Keratinocyte (primary cell): ENCODE results near the gene FAM240A. TPM values are rescaled to one million over a fixed set of nuclear protein-coding genes. Genes with fewer than 3 reads are reported as not detected.
"Not testable (repeated sequence)": the region's sequence is repeated elsewhere in the genome, so short reads cannot be mapped to it uniquely, and the experiment has no call there.

Experiments
- DNase-seq: peaks from one replicate; pipeline ENCODE4 v3.0.0-alpha.2; 2011; ENCODE audit warnings: low read depth, missing footprints, low spot score
- FAIRE-seq: peaks from 2 replicates; lab custom pipeline; 2011; peaks lifted over from hg19 to GRCh38; lab: Jason Lieb, UNC
- H2AFZ ChIP-seq: 2 replicates; pipeline ENCODE4 v1.6.0; 2012; ENCODE audit warnings: low read length, control low read depth, inconsistent platforms; ENCODE audit not compliant: control insufficient read depth
- H3K27ac ChIP-seq: 2 replicates; pipeline ENCODE4 v1.5.1; 2011; ENCODE audit warnings: low read length; ENCODE audit not compliant: control insufficient read depth, insufficient read depth
- H3K27me3 ChIP-seq: 3 replicates; pipeline ENCODE4 v1.6.0; 2011; ENCODE audit warnings: low read length; ENCODE audit not compliant: control insufficient read depth, insufficient read depth; ENCODE audit errors: extremely low read depth
- H3K36me3 ChIP-seq, 2 experiments: 2 replicates in 1 of 2; 3 replicates in 1 of 2; pipeline ENCODE4 v1.5.1; 2011; ENCODE audit warnings: low read length in 2 of 2, mild to moderate bottlenecking in 1 of 2; ENCODE audit not compliant: control insufficient read depth in 2 of 2, insufficient read depth in 2 of 2; ENCODE audit errors: extremely low read depth in 1 of 2
- H3K4me1 ChIP-seq: 3 replicates; pipeline ENCODE4 v1.5.1; 2011; ENCODE audit warnings: low read length; ENCODE audit not compliant: control insufficient read depth, insufficient read depth; ENCODE audit errors: extremely low read depth
- H3K4me2 ChIP-seq: 3 replicates; pipeline ENCODE4 v1.6.0; 2011; ENCODE audit warnings: low read depth, low read length; ENCODE audit not compliant: control insufficient read depth, insufficient read depth; ENCODE audit errors: extremely low read depth
- H3K4me3 ChIP-seq, 3 experiments: fragments of 200-600 bp in 1 of 3; sonication (generic) in 1 of 3; 2 replicates in 2 of 3; 3 replicates in 1 of 3; pipeline ENCODE4 v1.5.1; 2011 to 2016; ENCODE audit warnings: low read length in 3 of 3, mild to moderate bottlenecking in 3 of 3, control low read depth in 2 of 3, inconsistent platforms in 1 of 3, low read depth in 1 of 3, mixed read lengths in 1 of 3, mixed run types in 1 of 3, moderate library complexity in 1 of 3; ENCODE audit not compliant: control insufficient read depth in 2 of 3, insufficient read depth in 2 of 3; ENCODE audit errors: extremely low read depth in 1 of 3
- H3K79me2 ChIP-seq: 2 replicates; pipeline ENCODE4 v1.6.0; 2012; ENCODE audit warnings: low read length; ENCODE audit not compliant: control insufficient read depth, insufficient read depth
- H3K9ac ChIP-seq: 3 replicates; pipeline ENCODE4 v1.6.0; 2011; ENCODE audit warnings: low read length; ENCODE audit not compliant: control insufficient read depth, insufficient read depth; ENCODE audit errors: extremely low read depth
- H3K9me1 ChIP-seq: 3 replicates; pipeline ENCODE4 v1.6.0; 2011; ENCODE audit warnings: low read length; ENCODE audit not compliant: control insufficient read depth, insufficient read depth; ENCODE audit errors: extremely low read depth
- H3K9me3 ChIP-seq: 2 replicates; pipeline ENCODE4 v1.5.1; 2012; ENCODE audit warnings: low read depth, low read length; ENCODE audit not compliant: control insufficient read depth
- H4K20me1 ChIP-seq: 3 replicates; pipeline ENCODE4 v1.6.0; 2011; ENCODE audit warnings: low read length; ENCODE audit not compliant: control insufficient read depth, insufficient read depth; ENCODE audit errors: extremely low read depth
- EZH2 ChIP-seq: IDR thresholded peaks from one replicate; pipeline ENCODE4 v1.6.1; 2012; ENCODE audit warnings: inconsistent platforms, mild to moderate bottlenecking, low read length, moderate library complexity
- dilution Hi-C: fragments of 300-500 bp; cut with MboI; formaldehyde crosslinking; loops from one replicate; pipeline ENCODE4 v1.7.0; 2020; ENCODE audit warnings: low sequenced_read_pairs; ENCODE audit not compliant: extremely low pct_ligation_motif_present
- polyA plus RNA-seq, 5 experiments: library from polyadenylated mRNA; depleted of rRNA in 3 of 5; stranded (reverse) in 3 of 5; stranded (forward) in 1 of 5; unstranded in 1 of 5; fragments of >200 nt; gene quantifications; 1 replicate in 1 of 5; 2 replicates in 3 of 5; 3 replicates in 1 of 5; pipeline versions ENCODE4 v1.2.1 to v1.2.3, GENCODE V29; 2011 to 2012; ENCODE audit warnings: missing spikeins in 2 of 5, low read depth in 1 of 5, low replicate concordance in 1 of 5
- TF ChIP-seq, protein P1 (sequence below), 3 experiments: IDR thresholded peaks in 1 of 3; conservative IDR thresholded peaks in 1 of 3; optimal IDR thresholded peaks in 1 of 3; 2 replicates in 2 of 3; 3 replicates in 1 of 3; pipeline versions ENCODE3 to v1.5.1; 2011; ENCODE audit warnings: low read length in 3 of 3, mild to moderate bottlenecking in 3 of 3, moderate library complexity in 2 of 3, control low read depth in 1 of 3, inconsistent platforms in 1 of 3; ENCODE audit not compliant: insufficient read depth in 2 of 3; ENCODE audit errors: extremely low read depth in 1 of 3

The FAM240A gene
- polyA plus RNA-seq, 1 donor (not counting 4 experiments of a cell fraction or from before 2014, with no cell fraction given) = not detected

GRCh38 chr3:46576386-46576785 is 35.9 kb upstream of the FAM240A start:
- H3K9me1 ChIP-seq = no peaks in the 10 kb centered on the region
- no peak overlapping the region for H3K27ac ChIP-seq
- H3K79me2 ChIP-seq = no peaks in the 10 kb centered on the region
- TF ChIP-seq, protein P1, sequence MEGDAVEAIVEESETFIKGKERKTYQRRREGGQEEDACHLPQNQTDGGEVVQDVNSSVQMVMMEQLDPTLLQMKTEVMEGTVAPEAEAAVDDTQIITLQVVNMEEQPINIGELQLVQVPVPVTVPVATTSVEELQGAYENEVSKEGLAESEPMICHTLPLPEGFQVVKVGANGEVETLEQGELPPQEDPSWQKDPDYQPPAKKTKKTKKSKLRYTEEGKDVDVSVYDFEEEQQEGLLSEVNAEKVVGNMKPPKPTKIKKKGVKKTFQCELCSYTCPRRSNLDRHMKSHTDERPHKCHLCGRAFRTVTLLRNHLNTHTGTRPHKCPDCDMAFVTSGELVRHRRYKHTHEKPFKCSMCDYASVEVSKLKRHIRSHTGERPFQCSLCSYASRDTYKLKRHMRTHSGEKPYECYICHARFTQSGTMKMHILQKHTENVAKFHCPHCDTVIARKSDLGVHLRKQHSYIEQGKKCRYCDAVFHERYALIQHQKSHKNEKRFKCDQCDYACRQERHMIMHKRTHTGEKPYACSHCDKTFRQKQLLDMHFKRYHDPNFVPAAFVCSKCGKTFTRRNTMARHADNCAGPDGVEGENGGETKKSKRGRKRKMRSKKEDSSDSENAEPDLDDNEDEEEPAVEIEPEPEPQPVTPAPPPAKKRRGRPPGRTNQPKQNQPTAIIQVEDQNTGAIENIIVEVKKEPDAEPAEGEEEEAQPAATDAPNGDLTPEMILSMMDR (optimal IDR thresholded peaks at IDR 0.05 in 1 of 3, IDR thresholded peaks at IDR 0.05 in 1 of 3, conservative IDR thresholded peaks at IDR 0.05 in 1 of 3; ENCODE audit: extremely low read depth in 1 of 3, insufficient read depth in 2 of 3, low read length in 3 of 3) = no peak
- no peak for TF ChIP-seq EZH2
- no peaks in the 10 kb centered on the region for H3K27me3 ChIP-seq
- H3K9ac ChIP-seq = no peak overlapping the region
- H3K36me3 ChIP-seq = no peaks in the 10 kb centered on the region
- no peak overlapping the region for H3K4me3 ChIP-seq
- no peaks in the 10 kb centered on the region for H4K20me1 ChIP-seq
- DNase-seq (no peak), FAIRE-seq (no peak)
- no peak overlapping the region for H2AFZ ChIP-seq
- dilution Hi-C loops = no loop called here
- no peaks in the 10 kb centered on the region for H3K4me1 ChIP-seq
- H3K4me2 ChIP-seq = no peak overlapping the region
- no peaks in the 10 kb centered on the region for H3K9me3 ChIP-seq

DNA sequence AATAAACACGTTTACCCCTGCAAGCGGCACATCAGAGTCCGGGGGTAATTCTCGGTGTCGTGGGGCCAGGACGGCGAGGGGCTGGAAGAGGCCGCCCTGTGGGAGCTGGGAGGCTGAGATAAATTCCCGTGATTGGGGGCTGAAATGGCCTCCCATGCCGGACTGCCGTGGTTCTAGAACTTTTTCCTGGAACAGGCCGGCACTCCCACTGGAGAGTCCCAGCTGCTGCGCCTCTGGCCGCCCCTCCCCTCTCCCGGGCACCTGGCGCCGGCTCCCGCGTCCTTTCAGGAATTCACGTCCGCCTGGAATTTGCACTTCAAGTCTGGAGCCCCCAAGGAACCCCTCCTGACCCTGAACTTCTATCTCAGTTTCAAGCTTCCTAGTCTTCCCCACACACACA is 35.4 kb upstream of the FAM240A start:
- no peaks in the 10 kb centered on the region for H3K27me3 ChIP-seq
- H3K9me1 ChIP-seq = no peaks in the 10 kb centered on the region
- H3K9ac ChIP-seq = no peak overlapping the region
- H3K4me3 ChIP-seq = no peak overlapping the region
- no peaks in the 10 kb centered on the region for H3K36me3 ChIP-seq
- H3K27ac ChIP-seq = no peak overlapping the region
- H3K79me2 ChIP-seq = no peaks in the 10 kb centered on the region
- no peaks in the 10 kb centered on the region for H4K20me1 ChIP-seq
- no peak overlapping the region for H3K4me2 ChIP-seq
- H3K9me3 ChIP-seq = no peaks in the 10 kb centered on the region
- dilution Hi-C loops = no loop called here
- no peak for TF ChIP-seq EZH2
- TF ChIP-seq, protein P1 (optimal IDR thresholded peaks at IDR 0.05 in 1 of 3, IDR thresholded peaks at IDR 0.05 in 1 of 3, conservative IDR thresholded peaks at IDR 0.05 in 1 of 3; ENCODE audit: extremely low read depth in 1 of 3, insufficient read depth in 2 of 3, low read length in 3 of 3) = no peak
- FAIRE-seq = no peak
- H3K4me1 ChIP-seq = no peaks in the 10 kb centered on the region
- no peak for DNase-seq
- H2AFZ ChIP-seq = no peak overlapping the region

GRCh38 chr3:46577580-46578249 is 34.6 kb upstream of the FAM240A start:
- H3K4me2 ChIP-seq = not testable (repeated sequence)

More at GRCh38 chr3:46577580-46578249, 34.6 kb upstream of the FAM240A start:
- H3K36me3 ChIP-seq, H4K20me1 ChIP-seq, H3K9me1 ChIP-seq, H3K4me1 ChIP-seq, DNase-seq, dilution Hi-C loops, H3K27me3 ChIP-seq, H3K9ac ChIP-seq, H3K4me3 ChIP-seq, H3K27ac ChIP-seq, H3K79me2 ChIP-seq, H2AFZ ChIP-seq, FAIRE-seq, H3K9me3 ChIP-seq: not testable (repeated sequence)
